Measurements from ENCODE around the gene GMDS.

DNA sequence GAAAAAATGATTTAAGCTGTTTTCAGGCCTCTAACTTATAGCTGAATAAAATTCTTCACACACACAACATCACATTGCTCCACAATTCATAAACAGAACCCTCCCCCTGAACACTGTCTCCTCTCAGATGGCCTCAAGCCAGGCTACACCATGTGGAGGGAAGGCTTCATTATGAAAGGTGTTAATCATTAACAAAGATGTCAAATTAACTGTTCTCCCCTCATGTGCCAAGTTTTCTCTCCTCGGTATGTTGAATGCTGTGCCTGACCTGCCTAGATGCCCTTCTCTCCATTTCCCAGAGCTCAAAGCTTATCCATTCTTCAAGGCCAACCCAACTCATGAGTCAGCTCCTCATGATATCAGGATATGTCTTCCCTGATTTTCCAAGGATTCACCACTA is 210.4 kb downstream of the GMDS start:
- TF ChIP-seq, protein P1, sequence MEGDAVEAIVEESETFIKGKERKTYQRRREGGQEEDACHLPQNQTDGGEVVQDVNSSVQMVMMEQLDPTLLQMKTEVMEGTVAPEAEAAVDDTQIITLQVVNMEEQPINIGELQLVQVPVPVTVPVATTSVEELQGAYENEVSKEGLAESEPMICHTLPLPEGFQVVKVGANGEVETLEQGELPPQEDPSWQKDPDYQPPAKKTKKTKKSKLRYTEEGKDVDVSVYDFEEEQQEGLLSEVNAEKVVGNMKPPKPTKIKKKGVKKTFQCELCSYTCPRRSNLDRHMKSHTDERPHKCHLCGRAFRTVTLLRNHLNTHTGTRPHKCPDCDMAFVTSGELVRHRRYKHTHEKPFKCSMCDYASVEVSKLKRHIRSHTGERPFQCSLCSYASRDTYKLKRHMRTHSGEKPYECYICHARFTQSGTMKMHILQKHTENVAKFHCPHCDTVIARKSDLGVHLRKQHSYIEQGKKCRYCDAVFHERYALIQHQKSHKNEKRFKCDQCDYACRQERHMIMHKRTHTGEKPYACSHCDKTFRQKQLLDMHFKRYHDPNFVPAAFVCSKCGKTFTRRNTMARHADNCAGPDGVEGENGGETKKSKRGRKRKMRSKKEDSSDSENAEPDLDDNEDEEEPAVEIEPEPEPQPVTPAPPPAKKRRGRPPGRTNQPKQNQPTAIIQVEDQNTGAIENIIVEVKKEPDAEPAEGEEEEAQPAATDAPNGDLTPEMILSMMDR (conservative IDR thresholded peaks at IDR 0.05 in 1 of 2, IDR thresholded peaks at IDR 0.05 in 1 of 2; ENCODE audit: low read depth in 1 of 2, low read length in 2 of 2): no peak
- no peak for TF ChIP-seq EZH2 (IDR thresholded peaks at IDR 0.05; ENCODE audit: low read length, missing control alignments)

Measured in fibroblast of lung (primary cell).